Right lobe of liver (tissue), 6 donors: ENCODE results near the gene AKAP7. TPM values are rescaled to one million over a fixed set of nuclear protein-coding genes. Genes with fewer than 3 reads are reported as not detected.
A peak's percentile ranks its signal among the peaks of the same experiment; 100 is the strongest.

Source experiments
- ATAC-seq, 4 donors: fragments of 200-7000 bp; cut with Tn5 transposase; one replicate each; pipeline ENCODE4 v1.9.1; 2020; ENCODE audit warnings: mild to moderate bottlenecking in 4 of 4, moderate library complexity in 4 of 4
- DNase-seq, 3 donors: peaks; one replicate each; pipeline ENCODE4 v3.0.0-alpha.2; 2020
- H3K27ac ChIP-seq, 3 donors: fragments of 200-600 bp; one replicate each; pipeline ENCODE4 v1.8.0; 2022
- H3K27me3 ChIP-seq, 2 donors: fragments of 200-600 bp; one replicate each; pipeline ENCODE4 v1.8.0; 2022
- H3K36me3 ChIP-seq, 4 donors: fragments of 200-600 bp; sonication (generic) in 1 of 4; one replicate each; pipeline versions ENCODE4 v1.5.1 to v1.8.0; 2017 to 2022; ENCODE audit warnings: control low read depth in 1 of 4
- H3K4me1 ChIP-seq, 4 donors: fragments of 200-600 bp; sonication (generic) in 1 of 4; one replicate each; pipeline versions ENCODE4 v1.5.1 to v1.8.0; 2017 to 2022; ENCODE audit warnings: control low read depth in 1 of 4
- H3K4me3 ChIP-seq, 3 donors: fragments of 200-600 bp; one replicate each; pipeline ENCODE4 v1.8.0; 2022
- H3K9me3 ChIP-seq, 4 donors: fragments of 200-600 bp; sonication (generic) in 1 of 4; one replicate each; pipeline versions ENCODE4 v1.5.1 to v1.8.0; 2017 to 2022; ENCODE audit warnings: control low read depth in 1 of 4
- POLR2A ChIP-seq: fragments of 450-650 bp; IDR thresholded peaks from one replicate; pipeline ENCODE4 v1.6.1; 2017; ENCODE audit warnings: antibody characterized with exemption, mild to moderate bottlenecking
- WGBS: methylation state at CpG from one replicate; pipeline ENCODE4 v1.1.6; 2018; ENCODE audit warnings: low coverage, low lambda C conversion rate; ENCODE audit not compliant: insufficient coverage; ENCODE audit errors: missing lambda C conversion rate; 5-methylcytosine and 5-hydroxymethylcytosine counted together
- intact Hi-C, 2 donors: fragments of 100-400 bp; cut with DNase I; formaldehyde crosslinking; loops; one replicate each; pipeline versions ENCODE4 v1.11.2 to v1.14.1; 2022
- total RNA-seq, 6 experiments: library from RNA; depleted of rRNA in 2 of 6; stranded (reverse); fragments of >200 nt in 2 of 6; fragmentation: NEBNext Ultra II Directional in 3 of 6; extraction: Animal tissue kit (Norgen Biotek cat#: 25700) in 3 of 6; gene quantifications; one replicate each; pipeline versions ENCODE4 v1.1.0 to v1.2.4, GENCODE V29; 2016 to 2023
- TF ChIP-seq, protein P1 (sequence below), 4 donors: fragments of 200-600 bp in 3 of 4; fragments of 450-650 bp in 1 of 4; IDR thresholded peaks; one replicate each; pipeline versions ENCODE4 v1.5.1 to v1.8.0; 2016 to 2022; ENCODE audit warnings: antibody characterized with exemption in 4 of 4, mild to moderate bottlenecking in 2 of 4
- donor health status: DM: no; HTN: yes; CAD: no.
- donor health status: DM: no; HTN: no; CAD: no.
- donor health status: DM: no; HTN: no; CAD: no.
- donor health status: DM: no; HTN: yes; CAD: no.
- donor health status: DM: no; HTN: yes; CAD: no.

AKAP7 gene
- total RNA-seq, 6 experiments from 2014 or later = 8.6 to 16.3 (median 12.6) TPM

DNA sequence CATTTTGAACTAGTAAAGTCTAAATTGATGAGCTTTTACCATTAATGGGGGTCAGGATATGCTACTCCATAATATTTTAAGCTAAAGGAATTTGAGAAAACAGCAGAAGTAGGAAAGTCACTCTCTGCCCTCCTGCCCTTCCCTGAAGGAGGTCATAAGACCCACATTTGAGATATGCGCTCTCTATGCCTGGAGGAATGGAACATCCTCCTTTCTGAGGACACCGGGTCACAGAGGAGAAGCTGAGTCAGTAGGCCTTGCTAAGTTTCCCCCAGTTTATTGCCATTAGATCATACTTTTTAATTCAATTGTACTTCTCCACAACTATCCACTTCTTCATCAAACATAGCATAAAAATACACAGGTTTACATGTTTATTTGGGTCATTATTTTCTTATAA, 40.3 kb downstream of the AKAP7 start:
- H3K27me3 ChIP-seq = no peaks in the 10 kb centered on the region
- H3K36me3 ChIP-seq = no peaks in the 10 kb centered on the region
- intact Hi-C loops = no loop called here
- ATAC-seq = peak in 3 of 4 donors; percentile 28 to 57 (median 37)
- 83% methylated on average over 2 of the region's 2 CpGs for WGBS
- H3K4me1 ChIP-seq = no peaks in the 10 kb centered on the region
- no peak for DNase-seq
- TF ChIP-seq POLR2A = no peak
- TF ChIP-seq, protein P1, sequence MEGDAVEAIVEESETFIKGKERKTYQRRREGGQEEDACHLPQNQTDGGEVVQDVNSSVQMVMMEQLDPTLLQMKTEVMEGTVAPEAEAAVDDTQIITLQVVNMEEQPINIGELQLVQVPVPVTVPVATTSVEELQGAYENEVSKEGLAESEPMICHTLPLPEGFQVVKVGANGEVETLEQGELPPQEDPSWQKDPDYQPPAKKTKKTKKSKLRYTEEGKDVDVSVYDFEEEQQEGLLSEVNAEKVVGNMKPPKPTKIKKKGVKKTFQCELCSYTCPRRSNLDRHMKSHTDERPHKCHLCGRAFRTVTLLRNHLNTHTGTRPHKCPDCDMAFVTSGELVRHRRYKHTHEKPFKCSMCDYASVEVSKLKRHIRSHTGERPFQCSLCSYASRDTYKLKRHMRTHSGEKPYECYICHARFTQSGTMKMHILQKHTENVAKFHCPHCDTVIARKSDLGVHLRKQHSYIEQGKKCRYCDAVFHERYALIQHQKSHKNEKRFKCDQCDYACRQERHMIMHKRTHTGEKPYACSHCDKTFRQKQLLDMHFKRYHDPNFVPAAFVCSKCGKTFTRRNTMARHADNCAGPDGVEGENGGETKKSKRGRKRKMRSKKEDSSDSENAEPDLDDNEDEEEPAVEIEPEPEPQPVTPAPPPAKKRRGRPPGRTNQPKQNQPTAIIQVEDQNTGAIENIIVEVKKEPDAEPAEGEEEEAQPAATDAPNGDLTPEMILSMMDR (IDR thresholded peaks at IDR 0.05) = no peak
- no peak overlapping the region for H3K27ac ChIP-seq
- H3K4me3 ChIP-seq = no peak overlapping the region
- H3K9me3 ChIP-seq = no peaks in the 10 kb centered on the region

DNA sequence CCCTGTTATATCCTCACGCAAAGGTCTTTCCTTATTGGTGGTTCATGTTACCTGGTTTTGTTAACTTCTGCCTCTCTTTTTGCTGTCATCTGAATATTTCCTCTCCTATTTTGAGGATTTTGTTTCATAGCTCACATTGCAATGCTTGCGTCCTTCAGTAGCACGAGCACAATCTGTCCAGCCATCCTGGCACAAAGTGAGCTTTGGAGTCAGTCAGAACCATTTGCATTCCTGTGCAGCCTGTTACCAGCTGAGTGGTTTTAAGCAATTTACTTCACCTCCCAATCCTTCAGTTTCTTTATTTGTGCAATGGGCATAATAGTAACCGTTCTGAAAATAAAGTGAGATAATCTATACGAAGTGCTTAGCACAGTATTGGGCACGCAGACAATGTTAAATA, 42.7 kb downstream of the AKAP7 start:
- Histone ChIP-seq H3K36me3 (no peaks in the 10 kb centered on the region), H3K4me1 (no peaks in the 10 kb centered on the region), H3K4me3 (no peak overlapping the region), H3K27me3 (no peaks in the 10 kb centered on the region), H3K9me3 (no peaks in the 10 kb centered on the region), H3K27ac (no peak overlapping the region)
- DNase-seq = no peak
- ATAC-seq = no peak
- intact Hi-C loops = no loop called here
- 96% methylated on average over 6 of the region's 6 CpGs for WGBS
- no peak for TF ChIP-seq POLR2A
- TF ChIP-seq, protein P1 (IDR thresholded peaks at IDR 0.05) = no peak

DNA sequence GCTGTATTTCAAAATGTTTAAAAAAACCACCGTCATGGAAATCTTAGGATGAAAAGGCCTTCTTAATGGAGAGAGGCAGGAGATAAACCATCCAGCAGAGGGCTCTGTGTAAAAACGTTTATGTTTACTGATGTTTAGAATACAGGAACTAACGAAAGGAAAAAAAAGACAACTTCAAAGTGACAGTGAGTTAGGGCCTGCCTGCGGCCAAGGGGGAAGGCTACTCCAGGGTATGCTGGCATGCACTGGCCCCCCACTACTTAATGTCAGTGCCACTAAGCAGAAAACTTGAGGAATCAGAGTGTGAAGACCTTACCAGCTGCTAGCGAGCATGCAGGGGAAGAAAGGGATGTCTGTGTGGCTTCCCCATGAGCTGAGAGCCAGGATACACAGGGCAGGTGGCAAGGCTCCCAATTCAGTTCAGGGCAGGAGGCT, 47.7 kb downstream of the AKAP7 start:
- Histone ChIP-seq H3K27me3 (no peaks in the 10 kb centered on the region), H3K36me3 (no peaks in the 10 kb centered on the region), H3K4me3 (no peak overlapping the region), H3K27ac (no peak overlapping the region), H3K9me3 (no peaks in the 10 kb centered on the region), H3K4me1 (no peaks in the 10 kb centered on the region)
- 25% methylated on average over 4 of the region's 5 CpGs for whole genome bisulfite sequencing
- ATAC-seq (peak in 3 of 4 donors; percentile 32 to 37 (median 36)), DNase-seq (no peak)
- TF ChIP-seq, protein P1 (IDR thresholded peaks at IDR 0.05) = peak; percentile 22 to 33 (median 32)
- no peak for TF ChIP-seq POLR2A
- intact Hi-C loops = no loop called here

DNA sequence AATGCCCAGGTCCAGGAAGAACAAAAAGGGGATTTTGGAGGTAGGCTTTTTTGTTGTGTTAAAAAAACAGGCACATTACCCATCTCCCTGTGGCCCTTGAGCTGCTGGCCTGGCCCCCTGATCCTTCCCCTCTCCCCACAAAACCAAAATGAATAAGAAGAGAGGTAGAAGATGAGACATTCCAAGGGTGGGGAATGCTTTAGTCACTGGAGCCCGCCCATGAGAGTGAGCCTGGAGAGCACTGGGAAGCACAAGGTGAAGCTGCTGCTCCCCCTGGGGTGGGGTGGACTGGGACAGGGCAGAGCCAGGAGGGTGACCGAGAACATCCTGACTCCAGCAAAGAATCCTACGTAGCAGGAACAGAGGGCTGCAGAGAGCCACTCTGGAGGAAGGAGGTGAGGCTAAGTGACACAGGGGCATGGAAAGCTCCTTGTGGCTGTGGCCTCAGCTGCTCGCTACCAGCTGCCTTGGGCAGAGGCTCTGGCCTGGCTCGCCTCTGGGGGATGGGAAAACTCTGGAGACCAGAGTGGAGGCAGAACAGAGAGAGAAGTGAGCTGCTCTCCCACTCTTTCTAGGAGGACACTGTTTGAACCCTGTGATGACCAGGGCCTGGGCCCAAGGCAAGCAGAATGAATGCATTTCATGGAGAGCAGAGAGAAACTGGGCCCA, 48.3 kb downstream of the AKAP7 start:
- intact Hi-C loops = no loop called here
- H3K4me1 ChIP-seq = no peaks in the 10 kb centered on the region
- H3K27me3 ChIP-seq = no peaks in the 10 kb centered on the region
- WGBS = 88% methylated on average over 4 of the region's 5 CpGs
- ATAC-seq (peak in 1 of 4 donors; percentile 10), DNase-seq (no peak)
- H3K36me3 ChIP-seq = no peaks in the 10 kb centered on the region
- H3K4me3 ChIP-seq = no peak overlapping the region
- no peak for TF ChIP-seq POLR2A
- TF ChIP-seq, protein P1 (IDR thresholded peaks at IDR 0.05) = no peak
- no peaks in the 10 kb centered on the region for H3K9me3 ChIP-seq
- H3K27ac ChIP-seq = no peak overlapping the region
